ENCODE data around the gene FGFR3.

FGFR3 gene

GRCh38 chr4:1788254-1788973 is 4.7 kb upstream of the FGFR3 start:
- no peak for DNase-seq (ENCODE audit: low spot score)

- no peak for DNase-seq (ENCODE audit: low spot score)
These were observed 3.5 kb upstream of the FGFR3 start for GRCh38 chr4:1789552-1789951.

GRCh38 chr4:1790005-1790404 is 3.1 kb upstream of the FGFR3 start:
- no peak for DNase-seq (ENCODE audit: low spot score)

GRCh38 chr4:1792158-1792831 is 798 bp upstream of the FGFR3 start:
- no peak for DNase-seq (ENCODE audit: low spot score)

- peak; percentile 83 for DNase-seq (ENCODE audit: low spot score)
These were observed 375 bp downstream of the FGFR3 start for GRCh38 chr4:1793496-1793840.

GRCh38 chr4:1793940-1794808 is 1.1 kb downstream of the FGFR3 start:
- peak; percentile 72 for DNase-seq (ENCODE audit: low spot score)

- peak; percentile 75 for DNase-seq (ENCODE audit: low spot score)
These were observed 1.8 kb downstream of the FGFR3 start for GRCh38 chr4:1794809-1795298.

- DNase-seq (ENCODE audit: low spot score): peak; percentile 62
These were observed 2.5 kb downstream of the FGFR3 start for GRCh38 chr4:1795299-1796195.

- no peak for DNase-seq (ENCODE audit: low spot score)
These were observed 3.6 kb downstream of the FGFR3 start for GRCh38 chr4:1796486-1797204.

GRCh38 chr4:1797298-1797860 is 4.3 kb downstream of the FGFR3 start:
- DNase-seq (ENCODE audit: low spot score): no peak

- DNase-seq (ENCODE audit: low spot score): no peak
These were observed 4.9 kb downstream of the FGFR3 start for GRCh38 chr4:1797861-1798579.

GRCh38 chr4:1798580-1799386 is 5.7 kb downstream of the FGFR3 start:
- DNase-seq (ENCODE audit: low spot score): no peak

GRCh38 chr4:1799387-1800375 is 6.6 kb downstream of the FGFR3 start:
- DNase-seq (ENCODE audit: low spot score): no peak

GRCh38 chr4:1800805-1801204 is 7.7 kb downstream of the FGFR3 start:
- DNase-seq (ENCODE audit: low spot score): no peak

GRCh38 chr4:1801286-1801958 is 8.3 kb downstream of the FGFR3 start:
- DNase-seq (ENCODE audit: low spot score): no peak

GRCh38 chr4:1802151-1802715 is 9.1 kb downstream of the FGFR3 start:
- DNase-seq (ENCODE audit: low spot score): no peak
